ENCODE data around the gene BTBD18. TPM values are rescaled to one million over a fixed set of nuclear protein-coding genes. Genes with fewer than 3 reads are reported as not detected.

The BTBD18 gene
- total and polyA plus RNA-seq, 2 of the 13 experiments (the other 11 are each of a cell fraction or from before 2014, with no cell fraction given) = not detected

DNA sequence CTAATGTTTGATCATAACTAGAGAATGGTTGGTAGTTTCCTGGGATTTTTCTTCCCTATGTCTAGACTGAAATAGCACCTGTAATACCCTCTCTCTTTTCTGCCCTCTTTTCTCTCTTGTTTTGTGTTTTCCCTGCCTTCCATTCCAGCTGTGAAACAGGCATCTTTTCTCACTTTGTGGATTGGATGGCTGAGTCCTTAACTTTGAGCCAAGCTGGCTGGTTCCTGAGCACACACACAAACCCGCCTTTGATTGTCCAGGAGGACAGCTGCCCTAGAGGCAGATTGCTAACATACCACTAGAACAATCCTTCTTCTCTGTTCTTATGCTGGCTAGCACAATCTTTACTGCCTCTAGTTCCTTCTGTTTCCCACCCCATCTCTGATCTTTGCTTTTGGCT lies 27.7 kb upstream of the BTBD18 start (continued):
- TF ChIP-seq SPEN (CRISPR knock-in tag; IDR thresholded peaks at IDR 0.05; ENCODE audit: low read depth) (no peak), SOX13 (IDR thresholded peaks at IDR 0.05) (no peak), SOX13 (CRISPR knock-in tag; conservative IDR thresholded peaks at IDR 0.05 in 1 of 2, IDR thresholded peaks at IDR 0.05 in 1 of 2) (peak in 1 of 2 experiments; percentile 74; a peak in 2 of 4 replicates), NR2F1 (CRISPR knock-in tag; IDR thresholded peaks at IDR 0.05) (no peak), TP53 (CRISPR knock-in tag; conservative IDR thresholded peaks at IDR 0.05) (no peak), THYN1 (CRISPR knock-in tag; IDR thresholded peaks at IDR 0.05; ENCODE audit: borderline replicate concordance, low read depth) (no peak), ESRRA (CRISPR knock-in tag; IDR thresholded peaks at IDR 0.05; ENCODE audit: low read depth) (no peak), ZMYM3 (CRISPR knock-in tag; IDR thresholded peaks at IDR 0.05) (no peak), RXRB (CRISPR knock-in tag; IDR thresholded peaks at IDR 0.05; ENCODE audit: borderline replicate concordance) (0 out of 2 replicates have a peak, but pooled peaks have one; percentile 14), ZNF780A (CRISPR knock-in tag; IDR thresholded peaks at IDR 0.05) (no peak), MAF1 (CRISPR knock-in tag; IDR thresholded peaks at IDR 0.05; ENCODE audit: borderline replicate concordance) (no peak), SIX1 (CRISPR knock-in tag; IDR thresholded peaks at IDR 0.05; ENCODE audit: borderline replicate concordance) (no peak), ZNF747 (CRISPR knock-in tag; IDR thresholded peaks at IDR 0.05; ENCODE audit: borderline replicate concordance) (no peak), KLF11 (CRISPR knock-in tag; IDR thresholded peaks at IDR 0.05) (peak; percentile 45; the same call in 1 of the 2 replicates), ZSCAN9 (CRISPR knock-in tag; IDR thresholded peaks at IDR 0.05; ENCODE audit: borderline replicate concordance) (0 out of 2 replicates have a peak, but pooled peaks have one; percentile 28), ZBTB7B (CRISPR knock-in tag; IDR thresholded peaks at IDR 0.05) (no peak), CEBPG (CRISPR knock-in tag; IDR thresholded peaks at IDR 0.05) (0 out of 2 replicates have a peak, but pooled peaks have one; percentile 13), ZNF281 (CRISPR knock-in tag; IDR thresholded peaks at IDR 0.05; ENCODE audit: borderline replicate concordance) (no peak)
- TF ChIP-seq, protein P1, sequence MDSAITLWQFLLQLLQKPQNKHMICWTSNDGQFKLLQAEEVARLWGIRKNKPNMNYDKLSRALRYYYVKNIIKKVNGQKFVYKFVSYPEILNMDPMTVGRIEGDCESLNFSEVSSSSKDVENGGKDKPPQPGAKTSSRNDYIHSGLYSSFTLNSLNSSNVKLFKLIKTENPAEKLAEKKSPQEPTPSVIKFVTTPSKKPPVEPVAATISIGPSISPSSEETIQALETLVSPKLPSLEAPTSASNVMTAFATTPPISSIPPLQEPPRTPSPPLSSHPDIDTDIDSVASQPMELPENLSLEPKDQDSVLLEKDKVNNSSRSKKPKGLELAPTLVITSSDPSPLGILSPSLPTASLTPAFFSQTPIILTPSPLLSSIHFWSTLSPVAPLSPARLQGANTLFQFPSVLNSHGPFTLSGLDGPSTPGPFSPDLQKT (CRISPR knock-in tag; IDR thresholded peaks at IDR 0.05; ENCODE audit: borderline replicate concordance) = no peak
- TF ChIP-seq, protein P2, sequence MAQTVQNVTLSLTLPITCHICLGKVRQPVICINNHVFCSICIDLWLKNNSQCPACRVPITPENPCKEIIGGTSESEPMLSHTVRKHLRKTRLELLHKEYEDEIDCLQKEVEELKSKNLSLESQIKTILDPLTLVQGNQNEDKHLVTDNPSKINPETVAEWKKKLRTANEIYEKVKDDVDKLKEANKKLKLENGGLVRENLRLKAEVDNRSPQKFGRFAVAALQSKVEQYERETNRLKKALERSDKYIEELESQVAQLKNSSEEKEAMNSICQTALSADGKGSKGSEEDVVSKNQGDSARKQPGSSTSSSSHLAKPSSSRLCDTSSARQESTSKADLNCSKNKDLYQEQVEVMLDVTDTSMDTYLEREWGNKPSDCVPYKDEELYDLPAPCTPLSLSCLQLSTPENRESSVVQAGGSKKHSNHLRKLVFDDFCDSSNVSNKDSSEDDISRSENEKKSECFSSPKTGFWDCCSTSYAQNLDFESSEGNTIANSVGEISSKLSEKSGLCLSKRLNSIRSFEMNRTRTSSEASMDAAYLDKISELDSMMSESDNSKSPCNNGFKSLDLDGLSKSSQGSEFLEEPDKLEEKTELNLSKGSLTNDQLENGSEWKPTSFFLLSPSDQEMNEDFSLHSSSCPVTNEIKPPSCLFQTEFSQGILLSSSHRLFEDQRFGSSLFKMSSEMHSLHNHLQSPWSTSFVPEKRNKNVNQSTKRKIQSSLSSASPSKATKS (CRISPR knock-in tag; IDR thresholded peaks at IDR 0.05) = no peak
- TF ChIP-seq, protein P3, sequence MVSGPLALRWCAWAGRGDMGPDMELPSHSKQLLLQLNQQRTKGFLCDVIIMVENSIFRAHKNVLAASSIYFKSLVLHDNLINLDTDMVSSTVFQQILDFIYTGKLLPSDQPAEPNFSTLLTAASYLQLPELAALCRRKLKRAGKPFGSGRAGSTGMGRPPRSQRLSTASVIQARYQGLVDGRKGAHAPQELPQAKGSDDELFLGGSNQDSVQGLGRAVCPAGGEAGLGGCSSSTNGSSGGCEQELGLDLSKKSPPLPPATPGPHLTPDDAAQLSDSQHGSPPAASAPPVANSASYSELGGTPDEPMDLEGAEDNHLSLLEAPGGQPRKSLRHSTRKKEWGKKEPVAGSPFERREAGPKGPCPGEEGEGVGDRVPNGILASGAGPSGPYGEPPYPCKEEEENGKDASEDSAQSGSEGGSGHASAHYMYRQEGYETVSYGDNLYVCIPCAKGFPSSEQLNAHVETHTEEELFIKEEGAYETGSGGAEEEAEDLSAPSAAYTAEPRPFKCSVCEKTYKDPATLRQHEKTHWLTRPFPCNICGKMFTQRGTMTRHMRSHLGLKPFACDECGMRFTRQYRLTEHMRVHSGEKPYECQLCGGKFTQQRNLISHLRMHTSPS (CRISPR knock-in tag; IDR thresholded peaks at IDR 0.05; ENCODE audit: low read depth) = no peak

Measured in HepG2 (cell line).